Vagina (tissue), 2 donors: ENCODE data around the gene ALDH2.

Experiments used
- CTCF ChIP-seq, 3 experiments: fragments of 450-650 bp in 2 of 3; fragments of 200-600 bp in 1 of 3; sonication (generic) in 1 of 3; IDR thresholded peaks; one replicate each; pipeline ENCODE4 v1.5.1; 2017 to 2019; ENCODE audit warnings: antibody characterized with exemption in 3 of 3, mild to moderate bottlenecking in 2 of 3, moderate library complexity in 2 of 3
- POLR2A ChIP-seq, 2 donors: fragments of 450-650 bp; IDR thresholded peaks; one replicate each; pipeline ENCODE4 v1.6.1; 2017; ENCODE audit warnings: antibody characterized with exemption in 2 of 2, mild to moderate bottlenecking in 2 of 2, moderate library complexity in 2 of 2
- POLR2AphosphoS5 ChIP-seq, 2 donors: sonication (generic); formaldehyde crosslinking; IDR thresholded peaks; one replicate each; pipeline ENCODE4 v1.9.0; 2017; ENCODE audit warnings: antibody characterized with exemption in 2 of 2, mild to moderate bottlenecking in 2 of 2, low read depth in 1 of 2; ENCODE audit not compliant: insufficient read depth in 1 of 2

- TF ChIP-seq CTCF (IDR thresholded peaks at IDR 0.05) (no peak), POLR2A (IDR thresholded peaks at IDR 0.05) (no peak), POLR2AphosphoS5 (IDR thresholded peaks at IDR 0.05; ENCODE audit: insufficient read depth in 1 of 2, low read depth in 1 of 2) (no peak)
Measured at GRCh38 chr12:111749391-111749790, 17.3 kb upstream of the ALDH2 start.
